Stimulated activated CD4-positive, alpha-beta T cell treated with anti-CD3 and anti-CD28 coated beads, Interleukin-15, amount 100 ng/mL, for 48 hours (primary cell): ENCODE results near the gene SPP1.
"Not testable (repeated sequence)": the region's sequence is repeated elsewhere in the genome, so short reads cannot be mapped to it uniquely, and the experiment has no call there.

ENCODE experiments used
- DNase-seq, 2 donors: peaks; one replicate each; pipeline ENCODE4 v3.0.0-alpha.2; 2020; ENCODE audit warnings: low read depth in 2 of 2

Gene SPP1

DNA sequence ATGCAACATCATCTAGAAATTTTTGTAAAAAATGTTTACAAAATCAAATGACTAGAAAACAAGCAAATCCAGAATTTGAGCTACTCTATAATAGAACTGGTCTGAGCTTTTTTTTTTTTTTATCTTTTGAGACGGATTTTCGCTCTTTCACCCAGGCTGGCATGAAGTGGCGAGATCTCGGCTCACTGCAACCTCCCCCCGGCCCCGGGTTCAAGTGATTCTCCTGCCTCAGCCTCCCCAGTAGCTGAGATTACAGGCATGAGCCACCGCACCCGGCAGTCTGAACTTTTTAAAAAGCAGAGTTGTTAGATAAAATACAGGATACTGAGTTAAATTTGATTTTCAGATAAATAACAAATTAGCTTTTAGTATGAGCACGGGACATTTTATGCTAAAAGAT is 11.0 kb downstream of the SPP1 start:
- DNase-seq: no peak

DNA sequence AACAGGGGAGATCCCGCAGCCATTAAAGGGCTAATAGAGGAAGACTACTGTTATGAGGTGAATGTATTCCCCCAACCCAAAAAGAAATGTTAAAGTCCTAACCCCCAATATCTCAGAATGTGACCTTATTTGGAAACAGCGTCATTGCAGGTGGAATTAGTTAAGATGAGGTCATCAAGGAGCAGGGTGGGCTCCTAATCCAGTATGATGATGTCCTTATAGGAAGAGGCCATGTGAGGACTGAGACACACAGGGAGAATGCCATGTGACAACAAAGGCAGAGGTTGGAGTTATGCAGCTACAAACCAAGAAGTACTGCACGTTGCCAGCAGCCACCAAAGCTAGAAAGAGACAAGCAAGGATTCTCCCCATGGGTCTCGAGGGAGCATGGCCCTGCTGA is 14.3 kb downstream of the SPP1 start:
- DNase-seq: no peak

DNA sequence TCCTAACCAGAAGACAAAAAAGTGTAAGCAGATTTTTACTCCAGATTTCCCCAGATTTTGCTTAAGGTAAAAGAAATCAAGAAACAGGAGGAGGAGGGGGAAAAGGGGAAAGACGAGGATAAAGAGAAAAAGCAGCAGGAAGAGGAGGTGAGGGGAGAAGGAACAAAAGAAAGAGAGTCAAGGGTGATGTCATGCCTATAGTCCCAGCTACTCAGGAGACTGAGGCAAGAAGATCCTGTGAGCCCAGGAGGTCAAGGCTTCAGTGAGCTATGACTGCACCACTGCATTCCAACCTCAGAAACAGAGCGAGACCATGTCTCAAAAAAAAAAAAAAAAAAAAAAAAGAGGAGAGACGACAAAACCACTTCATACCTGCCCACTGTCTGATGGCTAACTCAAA is 19.9 kb downstream of the SPP1 start:
- no peak for DNase-seq

DNA sequence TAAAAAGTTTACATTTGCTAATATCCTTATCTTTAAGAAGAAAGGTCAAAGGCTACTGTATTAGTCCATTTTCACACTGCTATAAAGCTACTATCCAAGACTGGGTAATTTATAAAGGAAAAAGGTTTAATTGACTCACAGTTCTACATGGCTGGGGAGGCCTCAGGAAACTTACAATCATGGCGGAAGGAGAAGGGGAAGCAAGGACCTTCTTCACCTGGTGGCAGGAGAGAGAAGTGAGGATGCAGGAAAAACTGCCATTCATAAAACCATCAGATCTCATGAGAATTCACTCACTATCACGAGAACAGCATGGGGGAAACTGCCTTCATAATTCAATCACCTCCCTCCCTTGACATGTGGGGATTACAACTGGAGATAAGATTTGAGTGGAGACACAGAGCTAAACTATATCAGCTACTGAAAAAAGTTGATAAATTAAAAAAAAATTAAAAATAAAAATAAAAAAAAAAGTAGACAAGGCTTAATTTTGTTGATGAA is 23.7 kb downstream of the SPP1 start:
- not testable (repeated sequence) for DNase-seq

DNA sequence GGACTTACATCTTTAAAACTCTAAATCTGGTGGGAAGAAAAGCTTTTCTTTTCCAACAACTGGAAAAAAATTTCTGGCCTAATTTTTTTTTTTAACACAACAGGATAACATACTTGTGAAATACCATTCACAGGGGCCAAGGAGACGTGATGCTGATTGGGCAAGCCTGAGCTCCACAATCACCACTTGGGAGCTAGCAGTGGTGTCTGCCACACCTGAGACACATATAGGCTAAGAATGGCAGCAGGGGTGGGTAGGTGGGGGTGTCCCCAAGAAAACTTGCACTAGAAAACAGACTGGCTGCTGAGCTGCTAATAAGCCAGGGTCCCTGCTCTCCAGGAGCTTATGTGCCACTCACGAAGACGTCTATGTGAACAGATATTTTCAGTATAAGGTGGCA is 26.4 kb downstream of the SPP1 start:
- no peak for DNase-seq

DNA sequence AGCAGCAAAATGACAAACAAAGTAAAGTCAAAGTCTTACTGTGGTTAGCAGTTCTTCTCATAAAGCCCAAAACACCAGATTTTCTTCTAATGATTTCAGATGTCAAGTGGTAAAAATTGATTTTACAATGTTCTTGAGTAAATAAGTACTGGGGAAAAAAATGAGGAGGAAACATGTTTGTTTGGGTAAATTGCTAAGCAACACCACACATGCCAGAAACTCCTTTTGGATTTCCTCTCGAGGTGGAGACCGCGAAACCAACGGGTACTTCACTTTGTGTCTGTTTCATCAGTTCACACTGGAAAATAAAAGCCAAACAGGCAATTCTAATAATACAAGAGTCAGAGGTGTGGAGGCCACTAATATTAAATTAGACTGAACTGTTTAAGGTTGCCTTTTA is 27.3 kb downstream of the SPP1 start:
- DNase-seq: no peak

DNA sequence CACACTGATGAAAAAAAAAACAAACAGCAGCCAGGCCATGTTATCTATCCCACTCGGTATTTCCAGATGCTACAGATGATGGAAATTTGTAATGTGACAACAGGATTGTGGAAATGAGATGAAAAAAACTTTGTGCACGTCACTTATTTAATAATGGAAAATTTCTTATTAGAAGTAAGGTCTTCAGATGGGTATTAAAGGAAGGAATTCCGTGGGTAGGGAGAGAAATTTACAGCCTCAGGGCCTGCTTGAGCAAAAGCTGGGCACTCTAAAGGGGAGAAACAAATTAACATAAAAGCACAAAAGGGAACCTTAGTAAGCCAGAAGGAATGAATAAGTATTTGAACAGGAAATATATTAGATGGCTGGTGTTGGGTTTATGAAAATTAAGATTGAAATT is 27.7 kb downstream of the SPP1 start:
- no peak for DNase-seq

DNA sequence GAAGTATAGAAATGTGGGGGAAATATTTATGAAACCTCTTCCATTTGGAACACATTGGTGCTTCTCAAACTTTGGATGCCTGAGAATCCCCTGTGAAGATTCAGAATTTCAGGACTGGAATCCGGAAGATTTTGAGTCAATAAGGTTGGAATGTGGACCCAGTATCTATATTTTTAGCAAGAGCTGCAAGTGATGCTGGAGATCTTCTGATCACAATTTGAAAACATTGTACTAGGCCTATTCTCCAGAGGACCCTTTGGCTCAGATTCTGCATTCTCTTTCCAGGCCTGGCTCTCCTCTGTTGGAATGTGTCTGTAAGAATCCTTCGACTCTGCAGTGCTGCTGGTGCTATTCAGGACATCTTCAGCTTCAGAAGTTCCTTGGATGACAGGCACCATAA is 29.6 kb downstream of the SPP1 start:
- DNase-seq: no peak

DNA sequence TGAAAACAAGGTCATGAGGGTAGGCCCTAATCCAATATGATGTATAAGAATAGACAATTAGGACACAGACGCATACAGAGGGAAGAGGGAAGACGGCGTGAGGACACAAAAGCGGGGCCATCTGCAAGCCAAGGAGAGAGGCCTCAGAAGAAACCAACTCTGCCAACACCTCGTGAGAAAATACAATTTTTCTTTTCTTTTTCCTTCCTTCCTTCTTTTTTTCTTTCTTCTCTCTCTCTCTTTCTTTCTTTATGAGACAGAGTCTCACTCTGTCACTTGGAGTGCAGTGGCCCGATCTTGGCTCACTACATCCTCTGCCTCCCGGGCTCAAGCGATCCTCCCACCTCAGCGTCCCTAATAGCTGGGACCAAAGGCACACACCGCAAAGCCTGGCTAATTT is 30.4 kb downstream of the SPP1 start:
- no peak for DNase-seq

DNA sequence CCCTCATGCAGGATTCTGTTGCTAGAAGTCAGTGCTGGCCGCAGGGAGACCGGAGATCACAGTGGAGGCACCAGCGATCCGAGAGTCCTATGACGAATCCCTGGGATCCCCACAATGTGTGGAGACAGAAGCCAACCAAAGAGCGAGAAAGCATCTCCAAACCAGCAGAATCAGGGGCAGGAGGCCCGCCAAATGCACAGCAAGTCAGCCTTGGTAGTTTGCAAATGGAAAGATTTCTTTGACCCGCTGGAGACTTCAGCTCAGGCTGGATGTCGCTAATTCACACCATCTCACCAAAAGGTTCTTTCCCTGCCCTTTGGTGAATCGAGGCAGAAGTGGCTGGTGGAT is 31.4 kb downstream of the SPP1 start:
- DNase-seq: no peak

DNA sequence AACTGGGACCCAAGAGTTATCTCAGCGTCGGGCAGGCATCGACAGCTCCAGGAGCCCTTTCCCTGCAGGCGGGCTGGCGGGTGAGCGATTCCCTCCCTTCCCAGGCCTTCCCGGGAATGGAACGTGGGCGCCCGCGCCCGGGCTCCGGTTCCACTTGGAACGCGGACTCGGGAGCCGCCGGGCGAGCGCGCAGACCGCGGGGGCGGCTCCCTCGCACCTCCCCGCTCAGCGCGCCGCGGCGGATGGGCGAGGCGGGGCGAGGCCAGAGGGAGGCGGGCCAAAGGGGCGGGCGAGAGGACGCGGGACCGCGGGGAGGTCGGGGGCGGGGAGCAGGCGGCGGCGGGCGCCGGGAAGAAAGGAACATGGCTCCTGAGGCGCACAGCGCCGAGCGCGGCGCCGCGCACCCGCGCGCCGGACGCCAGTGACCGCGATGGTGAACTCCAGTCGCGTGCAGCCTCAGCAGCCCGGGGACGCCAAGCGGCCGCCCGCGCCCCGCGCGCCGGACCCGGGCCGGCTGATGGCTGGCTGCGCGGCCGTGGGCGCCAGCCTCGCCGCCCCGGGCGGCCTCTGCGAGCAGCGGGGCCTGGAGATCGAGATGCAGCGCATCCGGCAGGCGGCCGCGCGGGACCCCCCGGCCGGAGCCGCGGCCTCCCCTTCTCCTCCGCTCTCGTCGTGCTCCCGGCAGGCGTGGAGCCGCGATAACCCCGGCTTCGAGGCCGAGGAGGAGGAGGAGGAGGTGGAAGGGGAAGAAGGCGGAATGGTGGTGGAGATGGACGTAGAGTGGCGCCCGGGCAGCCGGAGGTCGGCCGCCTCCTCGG is 32.0 kb downstream of the SPP1 start, which contains the start of gene PKD2:
TSS of gene PKD2 (plus strand) at position 332 of the 818 bp plus-strand sequence. CDS start at position 431, 99 bp downstream.
- DNase-seq: peak; percentile 66 to 71

DNA sequence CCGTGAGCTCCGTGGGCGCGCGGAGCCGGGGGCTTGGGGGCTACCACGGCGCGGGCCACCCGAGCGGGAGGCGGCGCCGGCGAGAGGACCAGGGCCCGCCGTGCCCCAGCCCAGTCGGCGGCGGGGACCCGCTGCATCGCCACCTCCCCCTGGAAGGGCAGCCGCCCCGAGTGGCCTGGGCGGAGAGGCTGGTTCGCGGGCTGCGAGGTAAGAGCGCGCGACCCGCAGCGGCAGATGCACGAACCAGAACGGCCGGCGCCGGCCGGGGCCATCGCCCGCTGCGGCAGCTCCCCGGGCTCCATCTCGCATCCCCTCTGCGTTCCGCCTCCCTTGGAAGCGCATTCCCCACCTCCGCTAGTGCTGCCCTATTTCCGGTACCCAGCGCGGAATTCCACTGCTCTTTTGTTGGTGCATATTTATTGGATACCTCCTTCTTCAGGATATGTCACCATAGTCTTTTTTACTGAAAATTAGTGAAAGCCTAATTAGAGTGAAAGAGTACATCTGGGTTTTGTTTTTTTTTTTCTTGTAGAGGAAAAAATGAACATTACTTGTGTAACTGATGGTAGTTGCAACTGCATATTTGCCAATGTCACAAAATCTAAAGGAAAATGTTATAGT is 32.7 kb downstream of the SPP1 start:
- no peak for DNase-seq

DNA sequence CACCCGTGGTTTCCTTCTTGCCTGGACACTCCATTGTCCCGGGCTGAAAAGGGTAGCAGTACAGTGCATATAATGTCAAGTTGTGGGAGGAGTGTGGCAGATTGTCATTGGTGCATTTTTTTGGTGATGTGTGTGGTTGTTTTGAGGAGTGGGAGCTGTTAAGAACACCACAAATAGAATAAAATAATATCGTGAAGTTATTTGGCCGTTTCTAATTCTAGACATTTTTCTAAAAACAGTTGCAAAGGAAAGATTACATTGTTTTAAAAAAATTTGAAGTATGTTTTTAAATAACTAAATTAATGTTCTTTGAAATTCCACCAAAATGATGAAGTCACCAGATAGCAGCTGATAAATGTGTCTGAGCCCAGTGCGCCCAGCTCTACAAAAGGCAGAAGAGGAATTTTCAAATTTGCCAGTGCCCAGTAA is 33.2 kb downstream of the SPP1 start:
- no peak for DNase-seq

DNA sequence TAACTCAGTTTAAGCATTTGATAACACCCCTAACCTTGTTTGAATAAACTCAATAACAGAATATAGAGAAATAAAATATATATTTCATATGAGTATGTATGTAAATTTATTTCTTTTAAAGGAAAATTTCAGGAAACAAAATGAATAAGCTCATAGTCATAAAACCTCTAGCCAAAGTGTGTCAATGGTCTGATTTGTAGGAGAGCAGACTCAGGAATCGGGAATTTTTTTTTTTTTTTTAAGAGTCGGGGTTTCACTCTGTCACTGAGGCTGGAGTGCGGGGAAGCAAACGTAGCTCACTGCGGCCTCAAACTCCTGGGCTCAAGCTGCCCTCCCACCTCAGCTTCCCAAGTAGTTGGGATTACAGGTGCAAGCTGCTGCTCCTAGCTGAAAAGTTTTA is 34.4 kb downstream of the SPP1 start:
- no peak for DNase-seq

DNA sequence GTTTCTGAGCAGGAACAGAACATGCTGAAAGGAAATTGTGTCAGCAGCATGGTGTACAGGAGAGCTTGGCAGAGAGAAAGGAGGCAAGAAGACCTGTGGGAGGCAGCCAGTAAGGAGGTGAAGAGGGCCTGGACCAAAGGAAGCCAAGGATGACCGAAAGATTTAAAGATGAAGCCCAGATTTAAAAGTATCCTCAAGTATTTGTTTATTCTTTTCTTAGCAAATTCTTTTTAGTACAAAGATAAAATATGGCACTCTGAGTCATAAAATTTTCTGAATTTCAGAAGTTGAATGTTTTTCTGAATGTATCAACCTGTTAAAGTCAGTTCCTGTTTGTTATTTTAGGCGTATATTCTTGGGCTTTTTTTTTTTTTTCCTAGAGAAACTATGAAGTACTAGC is 35.5 kb downstream of the SPP1 start:
- DNase-seq: no peak

DNA sequence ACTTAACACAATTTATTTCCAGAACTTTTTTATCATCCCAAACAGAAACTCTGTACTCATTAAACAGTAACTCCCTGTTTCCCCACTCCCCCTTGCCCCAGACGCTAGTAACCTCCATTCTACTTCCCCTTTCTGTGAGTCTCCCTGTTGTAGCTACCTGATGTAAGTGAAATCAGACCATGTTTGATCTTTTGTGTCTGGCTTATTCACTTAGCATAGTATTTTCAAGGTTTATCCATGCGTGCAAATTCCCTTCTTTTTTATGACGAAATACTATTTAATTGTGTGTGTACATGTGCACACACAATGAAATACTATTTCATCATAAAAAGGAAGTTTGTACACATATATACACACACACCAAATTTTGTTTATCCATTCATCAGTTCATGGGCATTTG is 37.1 kb downstream of the SPP1 start:
- no peak for DNase-seq

DNA sequence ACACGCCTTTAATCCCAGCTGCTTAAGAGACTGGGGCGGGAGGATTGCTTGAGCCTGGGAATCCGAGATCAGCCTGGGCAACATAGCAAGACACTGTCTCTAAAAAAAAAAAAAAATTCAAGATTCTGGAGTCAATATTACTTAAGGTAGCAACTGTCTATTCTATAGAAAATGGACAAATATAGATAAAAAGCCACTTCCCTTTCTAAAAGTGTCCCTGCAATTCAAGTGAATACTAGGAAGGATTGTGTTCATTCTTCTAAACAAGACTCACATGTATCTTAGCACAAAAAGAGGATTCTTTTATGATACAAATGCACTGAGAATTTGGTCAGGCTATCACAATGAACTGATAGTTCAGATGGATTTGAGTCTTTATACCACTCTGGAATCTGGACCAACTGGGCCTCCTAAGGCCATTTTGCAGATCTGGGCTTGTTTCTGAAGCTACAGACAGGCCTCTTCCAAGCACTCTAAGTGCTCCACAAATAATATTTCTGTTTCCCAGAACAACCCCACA is 38.9 kb downstream of the SPP1 start:
- no peak for DNase-seq

DNA sequence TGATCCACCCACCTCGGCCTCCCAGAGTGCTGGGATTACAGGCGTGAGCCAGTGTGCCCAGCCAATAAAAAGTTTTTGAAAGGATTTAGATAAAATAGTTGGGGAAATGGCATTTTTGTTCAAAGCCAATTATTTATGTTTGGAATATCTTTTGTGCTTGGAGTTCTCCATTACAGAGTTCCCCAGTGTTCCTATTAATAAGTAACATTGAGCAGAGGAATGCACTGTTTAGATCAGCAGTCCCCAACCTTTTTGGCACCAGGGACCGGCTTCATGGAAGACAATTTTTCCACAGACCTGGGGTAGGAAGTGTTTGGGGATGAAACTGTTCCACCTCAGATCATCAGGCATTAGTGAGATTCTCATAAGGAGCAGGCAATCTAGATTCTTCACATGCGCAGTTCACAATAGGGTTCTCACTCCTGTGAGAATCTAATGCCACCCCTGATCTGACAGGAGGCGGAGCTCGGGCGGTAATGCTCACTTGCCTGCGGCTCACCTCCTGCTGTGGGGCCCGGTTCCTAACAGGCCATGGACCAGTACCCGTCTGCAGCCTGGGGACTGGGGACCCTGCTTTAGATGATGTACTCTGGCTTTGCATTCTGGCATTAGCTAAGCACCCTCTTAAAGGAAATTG is 40.3 kb downstream of the SPP1 start:
- DNase-seq: no peak

DNA sequence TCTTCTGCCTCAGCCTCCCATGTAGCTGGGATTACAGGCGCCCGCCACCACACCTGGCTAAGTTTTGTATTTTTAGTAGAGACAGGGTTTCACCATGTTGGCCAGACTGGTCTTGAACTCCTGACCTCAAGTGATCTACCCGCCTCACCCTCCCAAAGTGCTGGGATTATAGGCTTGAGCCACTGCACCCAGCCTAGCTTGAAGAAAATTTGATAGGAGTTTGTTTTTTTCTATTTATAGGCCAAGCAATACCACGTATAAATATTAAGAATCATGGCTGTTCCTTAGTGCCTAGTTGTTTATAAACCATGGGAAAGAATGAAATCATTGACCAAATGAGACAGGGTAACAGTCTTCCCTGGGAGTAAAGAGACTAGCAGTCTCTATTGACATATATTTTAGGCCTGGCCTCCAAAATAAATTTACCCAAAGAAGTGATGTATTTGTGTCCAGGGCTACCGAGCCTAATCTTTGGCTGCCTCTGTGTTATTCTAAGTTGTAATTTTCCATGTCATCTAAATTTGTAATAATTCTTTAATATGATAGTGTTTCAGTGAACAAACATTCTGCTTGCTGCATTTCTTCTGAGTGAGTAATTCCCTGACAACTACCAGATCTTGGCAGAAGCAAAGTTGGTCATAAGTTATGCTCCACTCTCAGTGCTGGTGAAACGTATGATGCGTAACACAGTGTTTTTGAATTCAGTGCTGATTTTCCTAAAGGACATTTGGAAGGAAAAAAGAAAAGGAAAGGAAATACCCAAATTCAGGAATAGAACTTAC is 42.2 kb downstream of the SPP1 start:
- DNase-seq: no peak

DNA sequence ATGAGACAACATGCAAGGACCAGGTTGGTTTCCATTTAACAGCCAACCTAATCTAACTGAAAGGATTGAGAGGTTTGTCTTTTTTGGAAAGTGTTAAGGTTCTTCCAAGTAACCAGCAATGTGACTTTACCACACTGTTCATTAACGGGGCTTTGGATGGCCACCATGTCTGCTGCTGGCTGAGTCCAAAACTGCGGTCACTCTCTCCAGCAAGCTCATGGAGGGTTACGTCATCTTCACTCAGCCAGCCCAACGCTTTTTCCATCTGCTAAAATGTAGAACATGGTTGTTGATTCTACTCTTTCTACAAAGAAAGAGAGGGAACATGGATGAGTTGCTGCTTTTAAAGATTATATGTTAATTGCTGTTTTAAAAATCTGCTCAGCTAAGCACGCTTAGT is 43.0 kb downstream of the SPP1 start:
- no peak for DNase-seq

DNA sequence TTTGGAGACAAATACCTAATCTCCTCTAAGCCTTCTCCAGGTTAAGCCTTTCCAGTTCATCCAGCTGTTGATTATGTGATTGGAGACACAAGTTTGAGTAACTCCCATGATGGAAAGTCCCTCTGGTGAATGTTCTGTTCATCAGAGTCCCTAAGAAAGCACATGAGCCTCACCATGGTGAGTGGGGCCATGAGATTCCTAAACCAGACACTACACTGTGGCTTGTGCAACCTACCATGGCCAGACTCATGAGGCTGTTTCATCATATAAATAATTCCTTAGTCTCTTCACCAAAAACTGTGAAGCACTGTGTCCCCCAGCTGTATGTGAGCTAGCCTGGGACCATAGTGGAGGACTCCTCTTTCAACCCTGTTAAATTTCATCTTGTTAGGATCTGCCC is 46.3 kb downstream of the SPP1 start:
- DNase-seq: no peak

DNA sequence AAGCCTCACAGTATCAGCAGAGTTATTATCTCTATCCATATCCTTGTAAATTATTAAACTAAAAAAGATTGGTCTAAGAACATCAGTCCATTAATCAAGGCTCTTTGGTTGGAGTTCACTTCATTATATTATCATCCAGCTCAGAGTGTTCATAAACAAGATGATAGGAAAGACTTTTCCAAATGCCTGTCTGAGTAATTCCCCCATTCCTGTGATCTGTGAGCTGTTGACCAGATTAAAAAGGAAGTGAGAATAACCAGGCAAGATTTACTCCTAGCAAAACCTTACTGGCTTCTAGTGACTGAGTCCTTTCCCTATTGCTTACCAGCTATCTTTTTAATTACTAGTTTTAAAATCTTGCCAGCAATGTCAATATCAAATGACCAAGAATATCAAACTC is 46.8 kb downstream of the SPP1 start:
- no peak for DNase-seq
